HG03460 (cell line): ENCODE results near the gene CPLANE2.
A peak's percentile ranks its signal among the peaks of the same experiment; 100 is the strongest.
"Not testable (repeated sequence)": the region's sequence is repeated elsewhere in the genome, so short reads cannot be mapped to it uniquely, and the experiment has no call there.

Experiments used
- ATAC-seq: cut with Tn5 transposase; IDR thresholded peaks from one replicate; pipeline ENCODE4 v1.9.1; 2021; ENCODE audit not compliant: unreplicated experiment

Gene CPLANE2

DNA sequence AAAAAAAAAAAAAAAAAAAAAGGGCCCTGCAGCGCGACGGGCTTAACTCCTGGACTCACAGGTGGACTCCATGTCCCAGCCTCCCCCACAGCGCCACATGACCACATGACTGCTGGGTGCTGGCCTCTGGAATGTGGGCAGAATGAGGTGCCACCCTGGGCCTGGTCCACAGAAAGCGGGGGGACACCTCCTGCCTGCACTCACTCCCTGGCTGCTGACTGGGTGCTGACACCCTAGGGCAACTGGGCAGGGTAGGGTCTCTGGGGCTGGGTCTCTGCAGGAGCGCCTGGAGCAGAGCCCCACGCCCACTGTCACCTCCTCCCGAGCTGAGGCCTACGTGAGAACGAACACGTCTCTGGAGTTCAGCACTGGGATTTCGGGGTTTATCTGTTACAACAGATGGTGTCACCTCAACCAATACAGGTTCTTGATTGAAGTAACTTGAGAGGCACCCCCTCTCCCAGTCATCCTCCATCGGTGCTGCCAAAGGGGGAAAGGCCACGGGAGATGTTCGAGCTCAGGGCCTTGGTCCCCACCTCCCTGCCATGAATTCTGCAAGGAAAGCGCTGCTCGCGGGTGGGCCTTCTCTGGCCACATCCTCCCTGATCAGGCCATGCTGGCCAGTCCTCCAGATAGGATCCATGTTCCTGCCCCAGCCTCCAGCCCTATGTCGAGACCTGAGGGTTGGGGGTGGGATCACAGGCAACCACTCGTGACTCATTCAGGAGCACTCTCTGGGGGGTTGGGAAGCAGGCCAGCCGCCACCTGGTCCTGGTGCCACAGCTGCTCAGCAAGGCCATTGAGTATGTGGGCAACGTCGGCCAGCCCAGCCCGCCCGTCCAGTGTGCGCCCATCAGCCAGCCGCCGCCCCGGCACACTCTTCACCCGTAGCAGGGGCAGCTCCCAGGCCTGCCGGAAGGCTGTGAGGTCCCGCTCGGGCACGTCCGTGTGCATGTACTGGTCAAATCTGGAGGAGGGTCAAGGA lies 5.4 kb downstream of the CPLANE2 start:
- ATAC-seq = no peak

DNA sequence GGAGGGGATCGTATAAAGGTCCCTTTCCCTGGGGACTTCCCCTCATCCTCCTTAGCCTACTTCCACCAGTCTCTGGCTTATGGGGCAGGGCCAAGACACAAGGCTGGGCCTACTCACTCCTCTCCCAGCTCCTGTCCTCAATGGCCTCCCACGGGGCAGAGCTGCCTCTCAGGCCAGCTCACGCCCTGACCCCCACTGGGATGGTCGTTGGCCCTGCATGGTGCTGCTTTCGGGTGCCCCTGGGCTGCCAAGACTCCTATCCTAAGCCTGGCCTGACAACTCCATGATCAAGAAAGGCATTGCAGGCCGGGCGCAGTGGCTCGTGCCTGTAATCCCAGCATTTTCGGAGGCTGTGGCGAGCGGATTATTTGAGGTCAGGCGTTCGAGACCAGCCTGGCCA lies 6.2 kb downstream of the CPLANE2 start:
- no peak for ATAC-seq

- ATAC-seq = no peak
Observed at GRCh38 chr1:16229976-16230740, 6.8 kb downstream of the CPLANE2 start.

GRCh38 chr1:16226490-16227179 lies 10.3 kb downstream of the CPLANE2 start:
- ATAC-seq = no peak

GRCh38 chr1:16226129-16226489 lies 10.9 kb downstream of the CPLANE2 start:
- no peak for ATAC-seq

GRCh38 chr1:16224472-16224871 lies 12.5 kb downstream of the CPLANE2 start:
- no peak for ATAC-seq

- ATAC-seq = not testable (repeated sequence)
Observed at GRCh38 chr1:16222716-16223115, 14.3 kb downstream of the CPLANE2 start.

GRCh38 chr1:16221499-16221898 lies 15.5 kb downstream of the CPLANE2 start:
- no peak for ATAC-seq

GRCh38 chr1:16219968-16220500 lies 16.9 kb downstream of the CPLANE2 start:
- no peak for ATAC-seq

DNA sequence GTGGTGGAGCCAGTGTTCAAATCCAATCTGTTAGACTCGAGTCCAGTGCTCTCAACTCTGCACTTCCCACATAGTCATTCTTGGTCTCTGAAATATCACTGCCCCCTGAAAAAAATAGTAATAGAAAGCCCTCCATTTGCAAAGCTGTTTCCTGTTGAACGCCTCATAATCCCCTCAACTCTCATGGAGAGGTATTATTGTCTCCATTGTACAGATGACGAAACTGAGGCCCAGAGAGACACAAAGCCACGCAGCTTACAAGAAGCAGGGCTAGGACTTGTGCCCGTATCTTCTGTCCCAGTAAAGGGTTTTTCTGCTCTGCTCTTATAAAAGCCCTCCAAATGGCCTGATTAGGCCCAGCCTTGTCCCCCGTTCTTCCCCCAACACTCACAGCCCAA lies 18.3 kb downstream of the CPLANE2 start:
- no peak for ATAC-seq

DNA sequence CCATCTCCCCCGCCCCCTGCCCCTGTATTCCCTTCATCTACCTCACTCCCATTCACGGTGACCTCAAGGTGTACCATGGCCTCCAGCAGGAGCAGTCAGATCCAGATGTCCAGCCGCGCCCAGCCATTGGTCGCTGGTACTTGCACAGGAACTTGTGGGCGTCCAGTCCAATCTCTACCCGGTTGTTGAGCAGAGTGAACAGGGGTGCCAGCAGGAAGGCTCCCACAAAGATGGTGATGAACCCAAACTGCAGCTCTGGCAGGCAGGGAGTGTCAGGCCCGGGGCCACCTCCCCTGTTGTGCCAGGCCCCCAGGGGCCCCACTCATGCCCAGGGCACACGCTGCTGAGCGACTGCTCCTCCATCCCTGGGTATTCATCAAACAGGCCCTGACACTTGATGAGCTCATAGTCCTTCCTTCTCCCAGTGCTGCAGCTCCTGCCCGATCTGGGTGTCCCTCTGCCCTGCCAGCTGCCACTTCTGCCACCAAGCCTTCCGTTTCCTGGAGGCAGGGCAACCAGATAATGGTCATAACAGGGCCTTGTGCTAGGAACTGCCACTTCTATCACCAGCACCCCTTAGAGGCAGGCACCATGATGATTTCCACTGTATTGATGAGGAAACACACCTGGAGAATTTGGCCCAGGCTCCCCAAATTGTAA lies 18.8 kb downstream of the CPLANE2 start:
- no peak for ATAC-seq

GRCh38 chr1:16217061-16217785 lies 19.8 kb downstream of the CPLANE2 start:
- peak; percentile 90 for ATAC-seq

GRCh38 chr1:16215882-16216753 lies 20.9 kb downstream of the CPLANE2 start:
- ATAC-seq = peak; percentile 50

DNA sequence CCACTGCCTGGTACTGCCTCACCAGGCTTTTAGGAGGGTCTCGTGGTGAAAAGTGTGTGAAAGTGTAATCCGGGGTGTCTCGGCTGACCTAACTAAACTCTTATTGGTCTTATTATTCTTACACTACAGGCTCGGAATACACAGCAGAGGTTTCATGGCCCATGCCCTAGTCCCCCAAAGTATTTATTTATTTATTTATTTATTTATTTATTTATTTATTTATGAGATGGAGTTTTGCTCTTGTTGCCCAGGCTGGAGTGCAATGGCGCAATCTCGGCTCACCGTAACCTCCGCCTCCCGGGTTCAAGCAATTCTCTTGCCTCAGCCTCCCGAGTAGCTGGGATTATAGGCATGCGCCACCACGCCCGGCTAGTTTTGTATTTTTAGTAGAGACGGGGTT lies 21.7 kb downstream of the CPLANE2 start:
- not testable (repeated sequence) for ATAC-seq

- ATAC-seq = not testable (repeated sequence)
Observed at GRCh38 chr1:16213544-16213943, 23.4 kb downstream of the CPLANE2 start.

- no peak for ATAC-seq
Observed at GRCh38 chr1:16213013-16213412, 24.0 kb downstream of the CPLANE2 start.

- ATAC-seq = no peak
Observed at GRCh38 chr1:16212251-16212961, 24.6 kb downstream of the CPLANE2 start, which contains the start of gene ARHGEF19. TSS of gene ARHGEF19 (minus strand) at chr1:16212652. CDS start at chr1:16209054, 3,598 bp downstream.

DNA sequence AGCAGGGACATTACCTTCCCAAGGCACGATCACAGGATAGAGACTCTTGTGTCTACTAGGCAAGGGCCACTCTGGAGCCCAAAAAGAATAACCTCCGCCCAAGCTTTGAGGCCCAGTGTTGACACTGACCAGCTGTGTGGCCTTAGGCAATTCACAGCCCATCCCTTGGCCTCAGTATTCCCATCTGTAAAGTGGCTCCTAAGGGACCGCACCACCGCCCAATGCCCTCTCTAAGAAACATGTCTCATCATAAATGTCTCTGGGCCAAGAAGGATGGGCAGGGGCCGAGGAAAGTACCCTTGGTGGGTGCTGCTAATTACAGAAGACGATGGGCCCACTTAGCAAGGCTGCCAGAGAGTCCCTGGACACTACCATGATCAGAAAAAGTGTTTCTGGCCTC lies 25.2 kb downstream of the CPLANE2 start:
- ATAC-seq = no peak
